ACHN (cell line): ENCODE measurements around the gene MCM5.
"Not testable (repeated sequence)": the region's sequence is repeated elsewhere in the genome, so short reads cannot be mapped to it uniquely, and the experiment has no call there.

Experiments used
- DNase-seq: peaks from one replicate; pipeline ENCODE4 v3.0.0-alpha.2; 2015
- in situ Hi-C: cut with HindIII; loops from 2 replicates; pipeline ENCODE4 v1.10.0; 2017; ENCODE audit warnings: low sequenced_read_pairs, low pct_ligation_motif_present, low pct_unique_long_range_greater_than_20kb

MCM5 gene

GRCh38 chr22:35396622-35397021 is 3.3 kb upstream of the MCM5 start:
- DNase-seq, in situ Hi-C loops: not testable (repeated sequence)

- peak; percentile 78 for DNase-seq
These were observed 2.6 kb upstream of the MCM5 start for GRCh38 chr22:35397095-35397904.

GRCh38 chr22:35398591-35398973 is 1.4 kb upstream of the MCM5 start:
- in situ Hi-C loops: no loop called here
- DNase-seq: no peak

More at GRCh38 chr22:35397095-35397904, 2.6 kb upstream of the MCM5 start:
- in situ Hi-C loops: no loop called here

GRCh38 chr22:35399114-35399677 is 744 bp upstream of the MCM5 start:
- in situ Hi-C loops: no loop called here
- DNase-seq: no peak

- no peak for DNase-seq
These were observed 506 bp downstream of the MCM5 start for GRCh38 chr22:35400501-35400790.

GRCh38 chr22:35401863-35402262 is 1.9 kb downstream of the MCM5 start:
- no peak for DNase-seq
- in situ Hi-C loops: no loop called here

More at GRCh38 chr22:35400501-35400790, 506 bp downstream of the MCM5 start:
- in situ Hi-C loops: no loop called here

GRCh38 chr22:35403356-35403755 is 3.4 kb downstream of the MCM5 start:
- in situ Hi-C loops: no loop called here
- DNase-seq: no peak

- no peak for DNase-seq
- in situ Hi-C loops: no loop called here
These were observed 4.2 kb downstream of the MCM5 start for GRCh38 chr22:35404176-35404575.

GRCh38 chr22:35406443-35406842 is 6.5 kb downstream of the MCM5 start:
- in situ Hi-C loops: no loop called here
- DNase-seq: no peak

GRCh38 chr22:35407362-35407761 is 7.4 kb downstream of the MCM5 start:
- DNase-seq: no peak
- in situ Hi-C loops: no loop called here

GRCh38 chr22:35409783-35410662 is 10.1 kb downstream of the MCM5 start:
- DNase-seq: no peak

GRCh38 chr22:35410663-35411034 is 10.7 kb downstream of the MCM5 start:
- in situ Hi-C loops: no loop called here
- no peak for DNase-seq

More at GRCh38 chr22:35409783-35410662, 10.1 kb downstream of the MCM5 start:
- in situ Hi-C loops: no loop called here

- in situ Hi-C loops: no loop called here
- DNase-seq: no peak
These were observed 11.2 kb downstream of the MCM5 start for GRCh38 chr22:35411102-35411501.

GRCh38 chr22:35413624-35414023 is 13.7 kb downstream of the MCM5 start:
- no peak for DNase-seq
- in situ Hi-C loops: no loop called here

- in situ Hi-C loops: no loop called here
These were observed 17.7 kb downstream of the MCM5 start for GRCh38 chr22:35417606-35418005.

GRCh38 chr22:35418088-35418487 is 18.1 kb downstream of the MCM5 start:
- in situ Hi-C loops: no loop called here
- no peak for DNase-seq

More at GRCh38 chr22:35417606-35418005, 17.7 kb downstream of the MCM5 start:
- no peak for DNase-seq

GRCh38 chr22:35418731-35419130 is 18.8 kb downstream of the MCM5 start:
- DNase-seq: no peak
- in situ Hi-C loops: no loop called here

- DNase-seq: no peak
These were observed 19.8 kb downstream of the MCM5 start for GRCh38 chr22:35419756-35420155.

GRCh38 chr22:35421121-35421520 is 21.2 kb downstream of the MCM5 start:
- in situ Hi-C loops: no loop called here
- DNase-seq: no peak

More at GRCh38 chr22:35419756-35420155, 19.8 kb downstream of the MCM5 start:
- in situ Hi-C loops: no loop called here
